Measurements from ENCODE around the gene ERN2. TPM values are rescaled to one million over a fixed set of nuclear protein-coding genes. Genes with fewer than 3 reads are reported as not detected.

The ERN2 gene
- total RNA-seq, 1 experiment from 2014 or later: 1.8 TPM

GRCh38 chr16:23699100-23699499 lies 13.9 kb downstream of the ERN2 start (continued):
- TF ChIP-seq, protein P1, sequence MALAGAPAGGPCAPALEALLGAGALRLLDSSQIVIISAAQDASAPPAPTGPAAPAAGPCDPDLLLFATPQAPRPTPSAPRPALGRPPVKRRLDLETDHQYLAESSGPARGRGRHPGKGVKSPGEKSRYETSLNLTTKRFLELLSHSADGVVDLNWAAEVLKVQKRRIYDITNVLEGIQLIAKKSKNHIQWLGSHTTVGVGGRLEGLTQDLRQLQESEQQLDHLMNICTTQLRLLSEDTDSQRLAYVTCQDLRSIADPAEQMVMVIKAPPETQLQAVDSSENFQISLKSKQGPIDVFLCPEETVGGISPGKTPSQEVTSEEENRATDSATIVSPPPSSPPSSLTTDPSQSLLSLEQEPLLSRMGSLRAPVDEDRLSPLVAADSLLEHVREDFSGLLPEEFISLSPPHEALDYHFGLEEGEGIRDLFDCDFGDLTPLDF (CRISPR knock-in tag; IDR thresholded peaks at IDR 0.05): no peak
- no peak for TF ChIP-seq MYBL2 (CRISPR knock-in tag; IDR thresholded peaks at IDR 0.05)
- TF ChIP-seq USF2 (CRISPR knock-in tag; IDR thresholded peaks at IDR 0.05): no peak

- peaks cover 4% of the 10 kb centered on the region for H3K36me3 Mint-ChIP-seq
- CTCF ChIA-PET: interaction anchor here (0.6 to 0.8 kb wide), 2 partner anchors 16 to 79 kb away, joined by 3 to 4 read pairs; no protein-coding TSS in a partner anchor
- peaks cover 18% of the 10 kb centered on the region for H3K4me1 Mint-ChIP-seq
- POLR2A ChIA-PET: interaction anchor here (0.6 to 0.7 kb wide), 2 partner anchors 28 to 287 kb away, joined by 3 read pairs; no protein-coding TSS in a partner anchor
- ATAC-seq (no peak), DNase-seq (ENCODE audit: low spot score) (no peak)
- H3K9me3 Mint-ChIP-seq: no peaks in the 10 kb centered on the region
- H3K27ac Mint-ChIP-seq: no peak overlapping the region
- H3K27me3 Mint-ChIP-seq (ENCODE audit: low read depth): no peaks in the 10 kb centered on the region
- H3K4me3 Mint-ChIP-seq: peak overlapping the region; percentile 2
- no peak for TF ChIP-seq MLX (CRISPR knock-in tag; IDR thresholded peaks at IDR 0.05)
- no peak for TF ChIP-seq HMGA2 (CRISPR knock-in tag; IDR thresholded peaks at IDR 0.05)
- no peak for TF ChIP-seq RORB (CRISPR knock-in tag; IDR thresholded peaks at IDR 0.05)
- no peak for TF ChIP-seq GTF2I (CRISPR knock-in tag; conservative IDR thresholded peaks at IDR 0.05)
- TF ChIP-seq AFF4 (CRISPR knock-in tag; IDR thresholded peaks at IDR 0.05; ENCODE audit: borderline replicate concordance): no peak
- TF ChIP-seq, protein P2, sequence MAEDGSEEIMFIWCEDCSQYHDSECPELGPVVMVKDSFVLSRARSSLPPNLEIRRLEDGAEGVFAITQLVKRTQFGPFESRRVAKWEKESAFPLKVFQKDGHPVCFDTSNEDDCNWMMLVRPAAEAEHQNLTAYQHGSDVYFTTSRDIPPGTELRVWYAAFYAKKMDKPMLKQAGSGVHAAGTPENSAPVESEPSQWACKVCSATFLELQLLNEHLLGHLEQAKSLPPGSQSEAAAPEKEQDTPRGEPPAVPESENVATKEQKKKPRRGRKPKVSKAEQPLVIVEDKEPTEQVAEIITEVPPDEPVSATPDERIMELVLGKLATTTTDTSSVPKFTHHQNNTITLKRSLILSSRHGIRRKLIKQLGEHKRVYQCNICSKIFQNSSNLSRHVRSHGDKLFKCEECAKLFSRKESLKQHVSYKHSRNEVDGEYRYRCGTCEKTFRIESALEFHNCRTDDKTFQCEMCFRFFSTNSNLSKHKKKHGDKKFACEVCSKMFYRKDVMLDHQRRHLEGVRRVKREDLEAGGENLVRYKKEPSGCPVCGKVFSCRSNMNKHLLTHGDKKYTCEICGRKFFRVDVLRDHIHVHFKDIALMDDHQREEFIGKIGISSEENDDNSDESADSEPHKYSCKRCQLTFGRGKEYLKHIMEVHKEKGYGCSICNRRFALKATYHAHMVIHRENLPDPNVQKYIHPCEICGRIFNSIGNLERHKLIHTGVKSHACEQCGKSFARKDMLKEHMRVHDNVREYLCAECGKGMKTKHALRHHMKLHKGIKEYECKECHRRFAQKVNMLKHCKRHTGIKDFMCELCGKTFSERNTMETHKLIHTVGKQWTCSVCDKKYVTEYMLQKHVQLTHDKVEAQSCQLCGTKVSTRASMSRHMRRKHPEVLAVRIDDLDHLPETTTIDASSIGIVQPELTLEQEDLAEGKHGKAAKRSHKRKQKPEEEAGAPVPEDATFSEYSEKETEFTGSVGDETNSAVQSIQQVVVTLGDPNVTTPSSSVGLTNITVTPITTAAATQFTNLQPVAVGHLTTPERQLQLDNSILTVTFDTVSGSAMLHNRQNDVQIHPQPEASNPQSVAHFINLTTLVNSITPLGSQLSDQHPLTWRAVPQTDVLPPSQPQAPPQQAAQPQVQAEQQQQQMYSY (CRISPR knock-in tag; IDR thresholded peaks at IDR 0.05): no peak
- TF ChIP-seq FOXK1 (CRISPR knock-in tag; IDR thresholded peaks at IDR 0.05): no peak
- TF ChIP-seq, protein P3, sequence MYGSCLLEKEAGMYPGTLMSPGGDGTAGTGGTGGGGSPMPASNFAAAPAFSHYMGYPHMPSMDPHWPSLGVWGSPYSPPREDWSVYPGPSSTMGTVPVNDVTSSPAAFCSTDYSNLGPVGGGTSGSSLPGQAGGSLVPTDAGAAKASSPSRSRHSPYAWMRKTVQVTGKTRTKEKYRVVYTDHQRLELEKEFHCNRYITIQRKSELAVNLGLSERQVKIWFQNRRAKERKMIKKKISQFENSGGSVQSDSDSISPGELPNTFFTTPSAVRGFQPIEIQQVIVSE (CRISPR knock-in tag; IDR thresholded peaks at IDR 0.05; ENCODE audit: borderline replicate concordance): no peak
- TF ChIP-seq TEAD1 (CRISPR knock-in tag; IDR thresholded peaks at IDR 0.05): no peak
- no peak for TF ChIP-seq NR2C2 (CRISPR knock-in tag; IDR thresholded peaks at IDR 0.05)
- no peak for TF ChIP-seq ZBTB43 (CRISPR knock-in tag; IDR thresholded peaks at IDR 0.05)
- TF ChIP-seq, protein P4, sequence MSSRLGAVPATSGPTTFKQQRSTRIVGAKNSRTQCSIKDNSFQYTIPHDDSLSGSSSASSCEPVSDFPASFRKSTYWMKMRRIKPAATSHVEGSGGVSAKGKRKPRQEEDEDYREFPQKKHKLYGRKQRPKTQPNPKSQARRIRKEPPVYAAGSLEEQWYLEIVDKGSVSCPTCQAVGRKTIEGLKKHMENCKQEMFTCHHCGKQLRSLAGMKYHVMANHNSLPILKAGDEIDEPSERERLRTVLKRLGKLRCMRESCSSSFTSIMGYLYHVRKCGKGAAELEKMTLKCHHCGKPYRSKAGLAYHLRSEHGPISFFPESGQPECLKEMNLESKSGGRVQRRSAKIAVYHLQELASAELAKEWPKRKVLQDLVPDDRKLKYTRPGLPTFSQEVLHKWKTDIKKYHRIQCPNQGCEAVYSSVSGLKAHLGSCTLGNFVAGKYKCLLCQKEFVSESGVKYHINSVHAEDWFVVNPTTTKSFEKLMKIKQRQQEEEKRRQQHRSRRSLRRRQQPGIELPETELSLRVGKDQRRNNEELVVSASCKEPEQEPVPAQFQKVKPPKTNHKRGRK (CRISPR knock-in tag; IDR thresholded peaks at IDR 0.05; ENCODE audit: borderline replicate concordance): no peak
- no peak for TF ChIP-seq SMAD4 (CRISPR knock-in tag; IDR thresholded peaks at IDR 0.05)
- TF ChIP-seq ETV6 (CRISPR knock-in tag; IDR thresholded peaks at IDR 0.05): no peak
- TF ChIP-seq ZNF671 (CRISPR knock-in tag; IDR thresholded peaks at IDR 0.05): no peak
- TF ChIP-seq, protein P5, sequence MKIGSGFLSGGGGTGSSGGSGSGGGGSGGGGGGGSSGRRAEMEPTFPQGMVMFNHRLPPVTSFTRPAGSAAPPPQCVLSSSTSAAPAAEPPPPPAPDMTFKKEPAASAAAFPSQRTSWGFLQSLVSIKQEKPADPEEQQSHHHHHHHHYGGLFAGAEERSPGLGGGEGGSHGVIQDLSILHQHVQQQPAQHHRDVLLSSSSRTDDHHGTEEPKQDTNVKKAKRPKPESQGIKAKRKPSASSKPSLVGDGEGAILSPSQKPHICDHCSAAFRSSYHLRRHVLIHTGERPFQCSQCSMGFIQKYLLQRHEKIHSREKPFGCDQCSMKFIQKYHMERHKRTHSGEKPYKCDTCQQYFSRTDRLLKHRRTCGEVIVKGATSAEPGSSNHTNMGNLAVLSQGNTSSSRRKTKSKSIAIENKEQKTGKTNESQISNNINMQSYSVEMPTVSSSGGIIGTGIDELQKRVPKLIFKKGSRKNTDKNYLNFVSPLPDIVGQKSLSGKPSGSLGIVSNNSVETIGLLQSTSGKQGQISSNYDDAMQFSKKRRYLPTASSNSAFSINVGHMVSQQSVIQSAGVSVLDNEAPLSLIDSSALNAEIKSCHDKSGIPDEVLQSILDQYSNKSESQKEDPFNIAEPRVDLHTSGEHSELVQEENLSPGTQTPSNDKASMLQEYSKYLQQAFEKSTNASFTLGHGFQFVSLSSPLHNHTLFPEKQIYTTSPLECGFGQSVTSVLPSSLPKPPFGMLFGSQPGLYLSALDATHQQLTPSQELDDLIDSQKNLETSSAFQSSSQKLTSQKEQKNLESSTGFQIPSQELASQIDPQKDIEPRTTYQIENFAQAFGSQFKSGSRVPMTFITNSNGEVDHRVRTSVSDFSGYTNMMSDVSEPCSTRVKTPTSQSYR (CRISPR knock-in tag; IDR thresholded peaks at IDR 0.05): no peak
Measured at GRCh38 chr16:23695756-23696155, 17.3 kb downstream of the ERN2 start.

Measured in WTC11 (cell line).